Ammon's horn (tissue), 1 donor: ENCODE results near the gene MYH6.
A peak's percentile ranks its signal among the peaks of the same experiment; 100 is the strongest.
"Not testable (repeated sequence)": the region's sequence is repeated elsewhere in the genome, so short reads cannot be mapped to it uniquely, and the experiment has no call there.

Source experiments
- DNase-seq: peaks from one replicate; pipeline ENCODE4 v3.0.0-alpha.2; 2016; ENCODE audit warnings: low spot score

The MYH6 gene

GRCh38 chr14:23414254-23414653 lies 6.2 kb upstream of the MYH6 start:
- no peak for DNase-seq

- DNase-seq: no peak
Measured at GRCh38 chr14:23413681-23414080, 5.6 kb upstream of the MYH6 start.

GRCh38 chr14:23411563-23412525 lies 3.8 kb upstream of the MYH6 start:
- no peak for DNase-seq

GRCh38 chr14:23409966-23410635 lies 2.0 kb upstream of the MYH6 start:
- no peak for DNase-seq

GRCh38 chr14:23409475-23409874 lies 1.4 kb upstream of the MYH6 start:
- DNase-seq: no peak

- no peak for DNase-seq
Measured at GRCh38 chr14:23408307-23408630, 196 bp upstream of the MYH6 start.

- DNase-seq: no peak
Measured at GRCh38 chr14:23406725-23407355, 1.2 kb downstream of the MYH6 start.

GRCh38 chr14:23406244-23406643 lies 1.8 kb downstream of the MYH6 start:
- peak; percentile 38 for DNase-seq

- DNase-seq: no peak
Measured at GRCh38 chr14:23405516-23406025, 2.5 kb downstream of the MYH6 start.

- DNase-seq: no peak
Measured at GRCh38 chr14:23405096-23405495, 3.0 kb downstream of the MYH6 start.

GRCh38 chr14:23404331-23404900 lies 3.7 kb downstream of the MYH6 start:
- no peak for DNase-seq

GRCh38 chr14:23403908-23404307 lies 4.2 kb downstream of the MYH6 start:
- no peak for DNase-seq

- no peak for DNase-seq
Measured at GRCh38 chr14:23403139-23403438, 5.0 kb downstream of the MYH6 start.

- no peak for DNase-seq
Measured at GRCh38 chr14:23402296-23403138, 5.6 kb downstream of the MYH6 start.

- DNase-seq: no peak
Measured at GRCh38 chr14:23401291-23401690, 6.8 kb downstream of the MYH6 start.

- not testable (repeated sequence) for DNase-seq
Measured at GRCh38 chr14:23400496-23401149, 7.5 kb downstream of the MYH6 start.

- no peak for DNase-seq
Measured at GRCh38 chr14:23399591-23399990, 8.5 kb downstream of the MYH6 start.

GRCh38 chr14:23399136-23399535 lies 8.9 kb downstream of the MYH6 start:
- DNase-seq: no peak

- no peak for DNase-seq
Measured at GRCh38 chr14:23398348-23398747, 9.7 kb downstream of the MYH6 start.

GRCh38 chr14:23396781-23397407 lies 11.2 kb downstream of the MYH6 start:
- no peak for DNase-seq

- no peak for DNase-seq
Measured at GRCh38 chr14:23396126-23396525, 11.9 kb downstream of the MYH6 start.
